Stimulated activated CD4-positive, alpha-beta T cell treated with anti-CD3 and anti-CD28 coated beads, Interleukin-2, amount 100 ng/mL, for 48 hours (primary cell): Measurements from ENCODE around the gene ZNF407.

ENCODE experiments used
- DNase-seq, 2 donors: peaks; one replicate each; pipeline ENCODE4 v3.0.0-alpha.2; 2020

ZNF407 gene

DNA sequence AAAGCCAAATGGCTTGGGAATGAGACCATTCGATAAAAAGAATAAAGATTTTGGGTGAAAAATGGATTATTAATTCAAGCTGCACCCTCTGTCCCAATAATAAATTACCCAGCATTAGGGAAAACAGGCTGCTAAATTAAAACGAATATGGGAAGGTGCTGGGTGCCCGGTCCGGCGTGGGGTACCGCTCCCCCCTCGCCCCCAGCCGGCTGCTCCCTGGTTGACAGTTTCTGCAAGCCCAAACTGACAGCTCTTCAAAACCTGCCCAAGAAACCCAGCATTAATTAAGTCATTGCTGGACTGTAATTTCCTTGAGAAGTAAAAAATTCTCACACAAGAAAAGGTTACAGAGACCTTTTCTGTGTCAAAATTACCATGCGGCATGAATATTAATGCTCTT is 512.6 kb downstream of the ZNF407 start:
- no peak for DNase-seq

DNA sequence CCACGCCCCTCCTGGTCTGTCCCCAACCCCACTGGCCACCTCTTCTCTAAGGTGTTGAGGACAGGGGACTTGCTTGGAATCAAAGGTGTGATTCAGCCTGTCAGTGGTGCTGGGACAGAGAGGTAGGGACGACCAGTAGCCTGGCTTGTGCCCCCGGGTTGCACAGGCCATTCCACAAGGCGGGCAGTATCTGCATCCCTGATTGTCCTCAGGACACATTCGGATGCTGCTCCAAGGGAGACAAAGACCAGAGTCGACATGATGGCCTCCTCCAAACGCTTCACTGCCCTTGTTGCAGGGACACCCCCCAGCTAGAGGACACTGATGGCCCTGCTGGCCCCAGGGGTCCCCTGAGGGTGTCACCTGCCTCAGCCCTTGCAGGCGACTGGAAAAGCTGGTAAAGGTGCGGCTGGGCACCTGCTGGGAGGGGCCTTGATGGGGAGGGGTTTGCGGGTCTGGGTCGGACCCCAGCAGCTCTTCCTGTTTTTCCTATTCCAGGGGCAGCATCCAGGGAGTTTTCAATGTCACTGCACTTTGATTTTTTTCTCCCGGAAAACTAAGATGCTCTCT is 513.3 kb downstream of the ZNF407 start:
- DNase-seq: no peak

DNA sequence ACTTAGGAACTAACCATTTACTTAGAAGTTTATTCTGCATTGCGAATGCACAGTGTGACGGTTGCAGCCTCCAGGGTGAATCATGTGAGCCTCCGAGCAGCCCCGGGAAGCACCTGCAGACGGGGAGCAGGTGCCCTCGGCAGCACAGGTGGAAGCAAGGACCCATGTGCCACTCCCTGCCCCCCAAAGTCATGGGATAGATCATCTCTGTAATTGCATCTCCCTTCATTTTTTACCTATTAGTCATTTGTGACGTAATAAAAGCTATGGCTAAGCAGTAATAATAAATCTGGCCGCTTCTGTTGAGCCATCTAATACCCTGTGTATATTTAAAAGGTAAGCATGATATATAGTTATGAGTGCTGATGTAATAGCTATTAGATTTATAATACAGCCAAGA is 514.1 kb downstream of the ZNF407 start:
- no peak for DNase-seq

DNA sequence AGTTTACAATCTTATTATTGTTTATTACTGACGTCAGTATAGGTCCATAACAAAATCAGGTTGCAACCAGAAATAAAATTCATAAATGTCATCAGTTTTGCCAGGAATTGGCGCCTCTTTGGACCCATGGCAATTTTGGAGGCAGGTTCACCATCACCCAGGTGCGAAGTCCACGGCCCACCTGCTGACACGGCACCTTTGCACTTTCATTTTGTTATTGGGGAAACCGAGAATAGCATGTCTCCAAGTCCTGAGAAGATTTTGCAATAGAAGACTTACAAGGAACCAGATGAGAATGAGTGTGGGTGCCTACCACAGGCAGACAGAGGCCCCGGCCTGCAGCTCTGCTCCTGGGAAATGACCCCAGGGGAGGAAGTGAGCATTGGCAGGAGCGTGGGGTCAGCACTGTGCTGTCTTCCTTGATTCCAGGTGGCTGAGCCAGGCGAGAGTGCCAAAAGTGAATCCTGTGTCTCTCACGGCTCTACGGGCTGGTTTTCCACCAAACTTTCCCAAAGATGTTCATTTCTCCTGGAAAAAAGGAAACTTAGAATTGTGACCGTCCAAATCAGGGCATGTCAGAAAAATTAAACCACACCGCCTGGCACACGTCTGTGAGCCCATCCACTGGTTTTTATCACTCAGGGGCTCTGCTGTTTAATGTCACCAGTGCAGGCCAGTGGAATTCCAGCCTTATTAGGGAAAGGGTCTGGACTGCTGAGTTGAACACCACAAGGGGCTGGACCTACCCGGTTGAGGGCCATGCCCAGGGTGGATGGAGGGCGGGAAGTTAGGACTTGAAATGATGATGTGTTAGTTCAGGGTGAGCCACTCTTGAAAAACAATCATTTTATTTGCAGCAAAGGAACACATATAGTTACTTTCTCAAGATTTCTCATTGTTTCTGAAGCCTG is 514.8 kb downstream of the ZNF407 start:
- DNase-seq: no peak

DNA sequence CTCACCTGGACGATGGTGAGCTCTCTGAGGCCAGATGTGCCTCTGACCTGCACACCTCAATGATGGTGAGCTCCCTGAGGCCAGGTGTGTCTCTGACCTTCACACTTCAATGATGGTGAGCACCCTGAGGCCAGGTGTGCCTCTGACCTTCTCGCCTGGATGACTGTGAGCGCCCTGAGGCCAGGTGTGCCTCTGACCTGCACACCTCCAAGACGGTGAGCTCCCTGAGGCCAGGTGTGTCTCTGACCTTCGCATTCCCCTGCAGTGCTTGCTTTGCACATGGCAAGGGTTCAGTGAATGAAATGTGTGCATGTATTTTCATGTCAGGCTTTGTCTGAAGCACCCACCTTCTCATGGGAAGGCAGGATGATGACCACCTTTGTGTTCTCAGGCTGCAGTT is 515.8 kb downstream of the ZNF407 start:
- DNase-seq: no peak

DNA sequence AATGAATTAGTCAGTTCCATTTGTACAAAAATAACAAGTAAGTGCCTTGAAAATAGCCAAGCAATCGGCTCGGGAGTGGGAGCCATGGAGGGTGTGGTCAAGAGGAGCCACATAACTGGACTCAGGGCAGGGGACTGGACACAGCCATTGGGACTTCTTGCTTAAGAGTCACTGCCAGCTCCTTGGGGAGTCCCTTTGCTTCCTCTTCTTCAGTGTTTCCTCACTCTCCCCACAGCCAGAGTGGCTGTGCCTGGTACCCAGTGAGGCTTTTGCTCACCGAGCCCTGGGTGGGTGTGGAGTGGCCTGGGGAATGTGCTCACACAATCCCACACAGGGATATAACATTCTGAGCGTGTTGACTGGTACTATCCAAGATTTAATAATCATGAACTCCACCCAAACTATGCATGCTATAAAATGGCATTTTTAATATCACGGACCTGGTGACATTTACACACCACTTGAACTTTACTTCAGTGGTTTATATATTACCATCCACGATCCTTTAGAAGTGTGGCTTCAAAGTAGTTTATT is 516.6 kb downstream of the ZNF407 start:
- no peak for DNase-seq
